Embryonic facial prominence (tissue), 1 donor: Measurements from ENCODE around the gene SRGAP3.

Experiments used
- DNase-seq: peaks from one replicate; pipeline ENCODE4 v3.0.0-alpha.2; 2016; ENCODE audit errors: extremely low spot score

Gene SRGAP3

DNA sequence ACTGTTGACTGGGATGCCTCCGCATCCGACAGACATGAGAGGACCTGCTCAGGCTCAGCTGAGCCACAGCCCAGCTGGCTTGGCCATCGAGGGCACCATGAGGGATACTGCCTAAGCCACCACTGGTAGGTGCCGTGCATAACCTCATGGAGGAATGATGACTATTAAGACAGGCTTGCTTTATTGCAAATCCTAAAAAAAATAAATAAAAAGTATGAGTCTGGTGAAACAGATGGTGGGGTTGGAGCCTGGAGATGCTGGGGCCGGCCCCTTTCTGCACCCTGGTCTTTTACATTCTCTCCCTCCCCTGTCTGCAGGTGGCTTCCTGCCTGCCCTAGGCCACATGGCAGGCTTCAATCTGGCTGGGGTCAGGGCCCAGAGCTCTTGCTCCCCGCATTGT lies 262.2 kb downstream of the SRGAP3 start:
- no peak for DNase-seq

DNA sequence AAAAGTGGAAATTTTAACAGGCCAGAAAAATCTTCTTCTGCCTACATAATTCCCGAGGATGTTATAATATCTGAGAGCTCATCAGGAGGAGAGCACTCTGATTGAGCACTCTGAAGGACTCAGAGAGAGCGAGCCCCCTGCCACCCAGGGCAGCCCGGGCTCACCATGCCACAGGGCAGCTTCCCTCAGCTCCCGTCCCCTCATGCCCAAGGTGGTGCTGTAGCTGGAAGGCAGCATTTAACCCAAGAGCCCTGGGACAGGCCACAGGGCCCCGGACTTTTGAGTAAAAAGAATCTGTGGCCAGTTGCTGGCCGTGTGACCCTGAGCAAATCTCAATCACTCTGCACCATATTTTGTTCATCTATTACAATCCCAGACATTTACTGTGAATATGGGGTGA lies 262.7 kb downstream of the SRGAP3 start:
- DNase-seq = no peak

DNA sequence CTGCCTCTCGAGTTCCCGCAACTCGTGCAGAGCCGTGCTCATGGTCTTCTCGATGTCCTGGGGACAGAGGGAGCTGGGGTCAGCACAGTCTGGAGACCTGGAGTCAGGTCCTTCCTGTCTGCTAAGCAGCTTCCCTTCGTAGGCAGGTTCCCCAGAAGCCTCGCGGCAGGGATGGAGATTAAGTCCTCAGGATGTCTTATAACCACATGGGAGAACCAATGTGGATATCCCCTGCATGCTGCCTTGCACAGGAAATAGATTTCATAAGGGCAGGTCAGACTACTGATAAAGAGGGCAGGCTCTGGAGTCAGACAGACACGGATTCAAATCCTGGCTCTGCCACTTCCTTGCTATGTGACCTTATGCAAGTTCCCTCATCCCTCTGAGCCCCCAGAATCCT lies 263.6 kb downstream of the SRGAP3 start:
- DNase-seq = no peak

- no peak for DNase-seq
Measured at GRCh38 chr3:8985411-8985831, 264.0 kb downstream of the SRGAP3 start.

DNA sequence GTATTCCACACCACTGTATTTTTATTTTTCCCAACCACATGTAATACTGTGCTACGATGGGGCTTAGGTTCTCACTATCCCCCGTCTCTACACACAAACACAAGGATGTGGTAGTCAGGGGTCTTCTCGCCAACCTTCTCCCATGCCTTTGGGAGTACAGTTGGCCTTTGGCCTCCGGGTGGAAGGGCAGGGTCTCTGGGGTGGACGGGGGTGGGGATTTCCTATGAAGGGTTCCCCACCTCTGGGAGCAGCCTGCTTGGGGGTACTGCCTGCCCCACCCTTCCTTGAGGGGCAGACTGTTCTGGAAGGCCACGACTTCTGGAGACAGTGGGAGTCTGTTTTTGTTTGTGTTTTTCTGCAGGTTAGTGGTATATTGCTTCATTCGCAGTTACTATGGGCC lies 264.9 kb downstream of the SRGAP3 start:
- no peak for DNase-seq

DNA sequence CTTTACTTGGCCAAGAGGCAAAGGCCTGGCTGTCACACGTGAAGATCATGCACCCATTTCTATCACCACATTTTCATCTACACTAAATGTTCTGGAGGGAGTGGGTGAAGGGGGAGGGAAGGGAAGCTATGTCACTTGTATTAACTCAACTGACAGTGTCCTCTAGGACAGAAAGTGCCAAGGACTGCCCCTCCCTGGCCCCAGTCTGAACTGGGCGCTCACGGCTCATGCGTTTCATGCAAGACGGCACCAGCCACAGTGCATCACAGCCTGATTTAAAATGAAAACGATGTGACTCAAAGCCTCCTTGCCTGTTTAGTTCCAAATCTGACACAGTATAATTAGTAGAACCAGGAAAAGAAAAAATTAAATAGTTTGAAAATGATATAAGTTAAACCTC lies 265.4 kb downstream of the SRGAP3 start:
- DNase-seq = no peak

- DNase-seq = no peak
Measured at GRCh38 chr3:8983591-8983990, 265.9 kb downstream of the SRGAP3 start.

- DNase-seq = no peak
Measured at GRCh38 chr3:8983026-8983425, 266.4 kb downstream of the SRGAP3 start.

- no peak for DNase-seq
Measured at GRCh38 chr3:8982509-8982908, 266.9 kb downstream of the SRGAP3 start.

DNA sequence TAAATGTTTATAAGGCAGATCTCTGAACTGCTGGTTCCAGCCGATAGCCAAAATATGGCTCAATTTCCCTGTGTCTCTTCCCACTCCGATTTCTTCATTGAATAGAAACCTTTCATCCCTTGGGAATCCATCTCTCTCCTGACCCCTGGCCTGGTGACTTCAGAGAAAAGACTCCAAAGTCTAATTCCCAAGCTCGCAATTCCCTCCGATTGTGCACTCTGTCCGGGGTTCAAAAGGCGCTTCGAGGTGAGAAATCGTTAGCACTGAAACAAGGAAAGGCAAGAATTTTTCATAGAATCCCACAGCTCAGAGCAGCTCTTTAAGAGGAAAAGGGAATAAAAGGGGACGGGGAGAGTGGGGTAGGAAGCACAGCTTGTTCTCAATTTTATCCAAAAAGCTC lies 267.7 kb downstream of the SRGAP3 start:
- no peak for DNase-seq

- DNase-seq = no peak
Measured at GRCh38 chr3:8981296-8981695, 268.1 kb downstream of the SRGAP3 start.

DNA sequence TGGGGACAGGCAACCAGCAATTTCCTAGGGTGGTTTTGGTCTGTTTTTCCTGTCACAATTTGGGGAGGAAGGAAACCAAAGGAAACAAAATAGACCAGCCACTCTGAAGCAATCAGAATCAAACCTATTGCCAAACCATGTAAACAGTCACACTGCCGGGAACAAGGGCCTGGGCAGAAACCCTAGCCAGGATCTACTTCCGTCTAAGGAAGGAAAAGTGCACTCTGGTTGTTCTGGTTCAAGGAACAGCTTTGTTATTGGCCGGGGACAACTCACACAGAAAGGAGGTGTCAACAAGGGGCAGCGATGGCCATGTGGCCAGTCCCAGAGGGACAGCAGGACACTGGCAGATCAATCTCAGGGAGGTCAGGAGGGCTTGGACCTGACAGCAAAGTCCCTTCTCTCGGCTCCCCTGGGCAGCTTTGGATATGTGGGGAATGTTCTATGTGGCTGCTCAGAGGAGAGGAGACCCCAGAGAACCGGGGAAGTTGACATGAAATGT lies 268.6 kb downstream of the SRGAP3 start:
- DNase-seq = no peak

GRCh38 chr3:8979262-8979661 lies 270.2 kb downstream of the SRGAP3 start:
- no peak for DNase-seq

- DNase-seq = no peak
Measured at GRCh38 chr3:8978551-8978950, 270.9 kb downstream of the SRGAP3 start.

DNA sequence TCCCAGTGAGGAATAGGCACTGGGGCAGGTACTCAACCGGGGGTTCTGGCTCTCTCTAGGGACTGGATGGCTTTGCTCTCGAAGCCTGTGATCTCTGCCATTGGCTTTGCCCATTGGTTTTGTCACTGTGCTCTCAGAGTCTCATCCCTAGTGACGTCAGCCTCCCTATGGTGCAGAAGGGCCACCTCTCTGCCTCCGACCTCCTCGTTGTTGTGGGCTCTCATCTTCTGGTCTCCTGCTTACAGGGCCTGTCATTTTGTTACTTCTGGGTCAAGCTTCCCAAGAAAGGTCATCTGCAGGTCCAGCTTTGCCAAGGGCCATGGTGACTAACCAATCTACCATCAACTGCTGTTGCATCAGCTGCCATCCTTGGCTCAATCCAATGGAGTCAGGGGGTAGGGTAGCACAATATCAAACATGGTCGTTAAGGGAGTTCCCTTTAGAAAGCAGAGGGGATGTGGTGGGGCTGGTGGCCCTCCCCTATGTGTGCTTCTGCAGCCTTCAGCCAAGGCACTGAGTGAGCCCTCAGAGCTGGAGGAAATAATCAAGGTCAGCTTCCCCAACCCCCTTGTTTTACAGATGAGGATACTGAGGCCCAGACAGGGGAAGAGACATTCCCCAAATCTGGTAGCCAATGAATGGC lies 272.8 kb downstream of the SRGAP3 start:
- DNase-seq = no peak

DNA sequence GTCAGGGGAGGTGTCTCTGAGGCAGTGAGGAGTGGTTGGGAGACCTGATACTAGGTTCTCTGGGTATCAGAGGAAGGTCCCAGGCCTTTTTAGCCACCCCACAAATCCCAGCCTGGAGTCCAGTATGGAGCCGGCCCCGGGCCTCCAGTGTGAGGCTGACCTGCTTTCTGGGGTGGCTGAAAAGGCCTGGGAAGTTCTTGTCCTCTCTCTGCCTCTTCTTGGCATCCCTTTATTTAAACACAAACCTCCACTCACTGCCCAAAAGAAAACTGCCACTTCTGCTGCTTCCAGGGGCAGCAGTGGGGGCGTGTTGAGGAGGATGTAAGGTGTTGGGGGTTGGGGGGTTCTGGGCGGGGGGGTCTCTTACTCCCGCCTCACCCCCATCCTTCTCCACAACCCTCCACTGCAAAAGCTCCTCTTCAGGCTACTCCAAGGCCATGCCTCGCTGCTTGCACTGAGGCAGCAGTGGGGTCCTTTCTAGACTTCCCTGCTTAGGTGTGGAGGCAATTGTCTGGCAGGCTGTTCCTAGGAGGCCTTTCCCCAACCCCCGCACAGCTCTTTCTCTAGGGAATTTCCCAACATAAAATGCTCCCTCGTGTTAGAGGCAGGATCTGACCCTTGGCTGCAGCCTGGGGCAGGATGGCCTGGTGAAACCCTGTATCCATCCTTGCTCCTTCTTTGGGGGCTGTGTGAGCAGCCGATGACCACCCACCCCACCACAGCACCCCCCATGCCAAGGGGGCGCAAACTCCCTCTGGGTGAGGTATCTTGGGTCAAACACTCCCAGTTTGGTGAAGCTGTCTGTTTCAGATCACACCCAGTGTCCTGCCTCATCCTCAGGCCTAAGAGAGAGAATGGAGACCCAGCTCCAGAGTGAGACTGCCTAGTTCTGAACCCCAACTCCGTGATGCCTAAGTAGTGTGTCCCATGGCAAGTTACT lies 274.1 kb downstream of the SRGAP3 start:
- DNase-seq = no peak

GRCh38 chr3:8974458-8974857 lies 275.0 kb downstream of the SRGAP3 start:
- no peak for DNase-seq

GRCh38 chr3:8972639-8973038 lies 276.8 kb downstream of the SRGAP3 start:
- DNase-seq = no peak

DNA sequence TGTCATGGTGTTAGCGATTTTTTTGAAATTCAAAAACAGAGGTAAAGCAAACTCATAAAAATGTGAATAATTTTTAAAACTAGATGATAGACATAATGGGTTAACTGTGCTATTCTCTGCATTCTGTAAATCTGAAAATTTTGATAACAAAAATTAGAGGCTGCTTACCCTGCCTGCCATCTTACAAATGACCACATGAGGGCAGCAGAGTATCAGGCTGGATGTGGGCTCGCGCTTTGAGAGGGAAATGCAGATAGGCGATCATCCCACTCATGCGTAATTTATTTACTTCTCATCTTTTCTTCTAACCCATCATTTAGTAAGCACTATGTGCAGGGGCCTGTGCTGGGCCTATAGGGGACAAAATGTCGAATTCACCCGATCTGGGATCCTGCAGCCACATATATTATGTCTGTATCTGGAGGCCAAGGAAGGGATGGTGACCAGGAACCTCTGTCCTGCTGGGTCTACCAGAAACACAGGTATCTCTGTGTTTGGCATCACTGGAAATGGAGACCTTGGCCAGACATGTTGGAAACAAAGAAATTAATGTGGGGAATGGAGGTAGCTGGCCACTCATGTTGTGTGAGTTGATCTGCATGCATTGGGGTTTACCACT lies 278.4 kb downstream of the SRGAP3 start:
- peak; percentile 22 for DNase-seq

DNA sequence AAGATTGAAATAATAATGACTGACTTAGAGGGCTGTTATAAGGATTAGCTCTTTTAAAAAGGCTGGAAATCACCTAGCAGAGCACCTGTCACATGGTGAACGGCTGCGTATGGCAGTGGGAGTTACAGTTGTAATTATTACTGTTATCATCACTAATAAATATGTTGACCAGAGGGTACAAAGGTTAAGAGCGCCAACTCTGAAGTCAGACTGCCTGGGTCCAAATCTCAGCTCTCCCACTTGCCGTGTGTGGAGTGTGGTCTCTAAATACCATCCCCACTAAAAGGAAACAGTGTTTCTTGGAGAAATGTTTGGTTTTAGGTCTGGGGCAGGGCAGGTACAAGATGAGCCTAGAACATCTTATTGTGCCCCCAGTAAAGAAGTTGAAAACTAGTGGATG lies 280.2 kb downstream of the SRGAP3 start:
- no peak for DNase-seq

- DNase-seq = no peak
Measured at GRCh38 chr3:8968375-8968882, 281.0 kb downstream of the SRGAP3 start.

DNA sequence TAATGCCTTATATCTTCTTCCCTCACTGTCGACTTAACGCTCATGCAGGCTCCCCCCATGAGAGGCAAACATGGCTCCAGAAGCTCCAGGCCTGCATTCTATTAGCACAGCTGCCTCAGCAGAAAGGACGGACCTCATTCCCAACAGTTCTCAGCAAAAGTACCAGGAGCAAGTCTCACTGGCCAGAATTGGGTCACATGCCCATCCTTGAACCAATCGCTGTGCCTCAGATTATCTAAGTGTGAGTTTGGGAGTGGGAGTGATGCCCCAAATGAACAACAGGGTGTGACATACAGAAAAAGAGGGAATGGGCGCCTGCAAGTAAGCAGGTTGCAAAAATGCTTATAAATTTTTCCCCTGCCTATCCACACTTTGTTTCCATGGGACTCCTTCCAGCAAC lies 281.9 kb downstream of the SRGAP3 start:
- no peak for DNase-seq
